Measurements from ENCODE around the gene CITED1.

DNA sequence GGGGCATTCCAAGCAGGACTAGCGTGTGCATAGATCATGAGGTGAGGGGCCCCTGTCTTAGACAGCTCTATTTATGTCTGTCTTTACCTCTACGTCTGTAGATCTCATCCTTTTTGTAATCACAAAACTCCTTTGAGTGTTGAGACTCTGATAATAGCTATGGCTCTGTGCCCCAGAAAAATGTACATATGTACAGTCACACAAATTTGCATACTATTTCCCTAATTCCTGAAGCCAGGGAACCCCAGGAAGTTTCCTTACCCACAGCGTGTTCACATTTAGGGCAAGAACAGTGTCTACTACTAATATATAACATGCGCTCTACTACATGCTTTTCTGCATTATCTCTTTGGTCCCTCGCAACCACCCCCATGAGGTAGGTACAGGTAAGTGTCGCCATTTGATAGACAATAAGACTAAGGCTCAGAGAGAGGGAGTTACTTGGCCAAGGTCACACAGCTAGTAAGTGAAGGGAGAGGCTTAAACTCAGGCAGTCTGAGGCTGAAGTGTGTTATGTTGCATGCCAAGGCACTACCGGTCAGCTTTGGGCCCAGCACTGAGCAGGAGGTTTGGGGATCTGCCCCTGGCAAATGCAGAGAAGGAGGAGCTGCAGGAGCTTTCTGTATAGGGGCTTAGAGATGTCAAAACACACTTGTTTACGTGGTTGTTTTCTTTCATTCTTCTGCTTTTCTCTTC, 21.0 kb upstream of the CITED1 start:
- no peak for TF ChIP-seq POLR2A (IDR thresholded peaks at IDR 0.05)
- TF ChIP-seq, protein P1, sequence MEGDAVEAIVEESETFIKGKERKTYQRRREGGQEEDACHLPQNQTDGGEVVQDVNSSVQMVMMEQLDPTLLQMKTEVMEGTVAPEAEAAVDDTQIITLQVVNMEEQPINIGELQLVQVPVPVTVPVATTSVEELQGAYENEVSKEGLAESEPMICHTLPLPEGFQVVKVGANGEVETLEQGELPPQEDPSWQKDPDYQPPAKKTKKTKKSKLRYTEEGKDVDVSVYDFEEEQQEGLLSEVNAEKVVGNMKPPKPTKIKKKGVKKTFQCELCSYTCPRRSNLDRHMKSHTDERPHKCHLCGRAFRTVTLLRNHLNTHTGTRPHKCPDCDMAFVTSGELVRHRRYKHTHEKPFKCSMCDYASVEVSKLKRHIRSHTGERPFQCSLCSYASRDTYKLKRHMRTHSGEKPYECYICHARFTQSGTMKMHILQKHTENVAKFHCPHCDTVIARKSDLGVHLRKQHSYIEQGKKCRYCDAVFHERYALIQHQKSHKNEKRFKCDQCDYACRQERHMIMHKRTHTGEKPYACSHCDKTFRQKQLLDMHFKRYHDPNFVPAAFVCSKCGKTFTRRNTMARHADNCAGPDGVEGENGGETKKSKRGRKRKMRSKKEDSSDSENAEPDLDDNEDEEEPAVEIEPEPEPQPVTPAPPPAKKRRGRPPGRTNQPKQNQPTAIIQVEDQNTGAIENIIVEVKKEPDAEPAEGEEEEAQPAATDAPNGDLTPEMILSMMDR (IDR thresholded peaks at IDR 0.05): no peak
